Putamen (tissue), 1 donor: ENCODE results near the gene RMRP.

Experiments used
- DNase-seq: peaks from one replicate; pipeline ENCODE4 v3.0.0-alpha.2; 2016; ENCODE audit warnings: low spot score

RMRP gene

DNA sequence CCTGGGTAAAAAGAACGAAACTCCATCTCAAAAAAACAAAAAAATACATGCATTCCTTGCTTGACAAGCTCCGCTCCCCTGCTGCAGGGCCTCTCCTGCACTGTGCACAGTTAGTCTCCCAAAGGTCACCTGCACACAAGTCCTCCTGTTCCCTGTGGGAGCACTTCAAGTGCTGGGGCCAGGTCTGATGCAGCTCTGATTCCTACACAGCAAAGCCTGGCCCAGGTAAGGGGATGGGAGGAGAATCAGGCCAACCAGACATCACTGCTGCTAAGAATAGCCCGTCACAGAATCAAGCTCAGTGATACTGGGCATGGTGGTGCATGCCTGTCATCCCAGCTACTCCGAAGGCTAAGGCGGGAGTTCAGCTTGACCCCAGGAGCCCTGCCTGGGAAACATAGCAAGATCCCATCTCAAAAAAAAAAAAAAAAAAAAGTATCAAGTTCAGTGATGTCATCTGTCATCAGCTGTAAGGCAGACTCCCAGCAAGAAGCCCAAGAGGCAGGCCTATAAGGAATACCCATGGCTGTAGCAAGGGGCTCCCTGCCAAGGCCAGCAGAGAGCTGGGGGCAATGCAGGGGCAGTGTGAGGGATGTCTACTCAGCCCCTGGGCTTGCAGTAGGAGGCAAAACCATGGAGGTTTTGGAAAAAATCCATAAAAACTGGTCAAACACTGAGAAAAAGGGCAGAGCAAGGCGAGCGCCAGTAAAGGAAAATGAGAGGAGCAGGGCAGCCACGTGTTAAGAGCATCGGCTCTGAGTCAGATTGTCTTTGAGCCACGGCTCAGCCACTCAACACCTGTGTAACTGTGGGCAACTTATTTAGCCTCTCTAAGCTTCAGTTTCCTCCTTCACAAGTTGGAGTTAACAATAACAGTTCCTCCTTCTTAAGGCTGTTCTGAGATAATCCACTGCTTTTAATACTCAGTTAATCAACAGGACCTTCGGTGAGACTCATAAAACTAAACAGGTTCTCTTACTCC is 28.7 kb upstream of the RMRP start:
- no peak for DNase-seq

GRCh38 chr9:35685506-35685905 is 27.7 kb upstream of the RMRP start:
- DNase-seq: no peak

- DNase-seq: no peak
Observed at GRCh38 chr9:35684921-35685320, 27.1 kb upstream of the RMRP start.

- DNase-seq: no peak
Observed at GRCh38 chr9:35683323-35683722, 25.5 kb upstream of the RMRP start.

GRCh38 chr9:35682520-35683315 is 24.9 kb upstream of the RMRP start:
- DNase-seq: no peak

DNA sequence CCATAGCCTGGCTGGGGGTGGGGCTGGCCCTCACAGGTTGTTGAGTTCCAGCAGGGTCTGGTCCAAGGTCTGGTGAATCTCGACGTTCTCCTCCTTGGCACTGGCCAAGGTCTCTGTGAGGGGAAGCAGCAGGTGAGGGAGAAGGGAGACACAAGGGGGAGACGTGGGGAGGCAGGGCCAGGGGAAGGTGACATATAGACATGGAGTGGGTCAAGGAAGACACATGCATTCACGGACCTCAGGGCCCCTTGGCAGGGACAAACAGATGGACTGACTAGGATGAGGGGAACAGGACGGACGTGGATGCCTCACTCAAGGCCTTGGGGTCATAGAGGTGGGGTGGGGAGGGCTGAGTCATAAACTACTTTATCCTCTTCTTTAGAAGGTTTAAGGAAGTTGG is 24.2 kb upstream of the RMRP start:
- no peak for DNase-seq

GRCh38 chr9:35681341-35682002 is 23.7 kb upstream of the RMRP start:
- no peak for DNase-seq

DNA sequence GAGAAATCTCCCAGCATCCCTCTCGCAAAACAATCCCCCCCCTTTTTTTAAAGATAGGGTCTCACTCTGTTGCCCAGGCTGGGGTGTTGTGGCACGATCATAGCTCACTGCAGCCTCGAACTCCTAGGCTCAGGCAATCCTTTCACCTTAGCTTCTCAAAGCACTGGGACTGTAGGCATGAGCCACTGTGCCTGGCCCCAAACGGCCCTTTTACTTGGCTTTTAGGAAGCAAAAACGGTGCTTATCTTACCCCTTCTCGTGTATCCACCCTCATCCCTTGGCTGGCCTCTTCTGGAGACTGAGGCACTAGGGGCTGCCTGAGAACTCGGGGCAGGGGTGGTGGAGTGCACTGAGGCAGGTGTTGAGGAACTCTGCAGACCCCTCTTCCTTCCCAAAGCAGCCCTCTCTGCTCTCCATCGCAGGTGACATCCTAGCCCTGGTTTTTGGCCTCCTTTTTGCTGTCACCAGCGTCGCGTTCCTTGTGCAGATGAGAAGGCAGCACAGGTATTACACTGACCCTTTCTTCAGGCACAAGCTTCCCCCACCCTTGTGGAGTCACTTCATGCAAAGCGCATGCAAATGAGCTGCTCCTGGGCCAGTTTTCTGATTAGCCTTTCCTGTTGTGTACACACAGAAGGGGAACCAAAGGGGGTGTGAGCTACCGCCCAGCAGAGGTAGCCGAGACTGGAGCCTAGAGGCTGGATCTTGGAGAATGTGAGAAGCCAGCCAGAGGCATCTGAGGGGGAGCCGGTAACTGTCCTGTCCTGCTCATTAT is 22.7 kb upstream of the RMRP start:
- DNase-seq: no peak

- DNase-seq: no peak
Observed at GRCh38 chr9:35679766-35680330, 22.0 kb upstream of the RMRP start.

- DNase-seq: no peak
Observed at GRCh38 chr9:35679091-35679490, 21.3 kb upstream of the RMRP start.

GRCh38 chr9:35675732-35676392 is 18.0 kb upstream of the RMRP start:
- no peak for DNase-seq

DNA sequence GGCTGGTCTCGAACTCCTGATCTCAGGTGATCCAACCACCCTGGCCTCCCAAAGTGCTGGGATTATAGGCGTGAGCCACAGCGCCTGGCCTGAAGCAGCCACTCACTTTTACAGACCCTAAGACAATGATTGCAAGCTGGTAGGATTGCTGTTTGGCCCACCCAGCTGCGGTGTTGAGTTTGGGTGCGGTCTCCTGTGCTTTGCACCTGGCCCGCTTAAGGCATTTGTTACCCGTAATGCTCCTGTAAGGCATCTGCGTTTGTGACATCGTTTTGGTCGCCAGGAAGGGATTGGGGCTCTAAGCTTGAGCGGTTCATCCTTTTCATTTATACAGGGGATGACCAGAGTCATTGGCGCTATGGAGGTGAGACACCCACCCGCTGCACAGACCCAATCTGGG is 17.4 kb upstream of the RMRP start:
- no peak for DNase-seq

- no peak for DNase-seq
Observed at GRCh38 chr9:35674025-35674361, 16.2 kb upstream of the RMRP start.

DNA sequence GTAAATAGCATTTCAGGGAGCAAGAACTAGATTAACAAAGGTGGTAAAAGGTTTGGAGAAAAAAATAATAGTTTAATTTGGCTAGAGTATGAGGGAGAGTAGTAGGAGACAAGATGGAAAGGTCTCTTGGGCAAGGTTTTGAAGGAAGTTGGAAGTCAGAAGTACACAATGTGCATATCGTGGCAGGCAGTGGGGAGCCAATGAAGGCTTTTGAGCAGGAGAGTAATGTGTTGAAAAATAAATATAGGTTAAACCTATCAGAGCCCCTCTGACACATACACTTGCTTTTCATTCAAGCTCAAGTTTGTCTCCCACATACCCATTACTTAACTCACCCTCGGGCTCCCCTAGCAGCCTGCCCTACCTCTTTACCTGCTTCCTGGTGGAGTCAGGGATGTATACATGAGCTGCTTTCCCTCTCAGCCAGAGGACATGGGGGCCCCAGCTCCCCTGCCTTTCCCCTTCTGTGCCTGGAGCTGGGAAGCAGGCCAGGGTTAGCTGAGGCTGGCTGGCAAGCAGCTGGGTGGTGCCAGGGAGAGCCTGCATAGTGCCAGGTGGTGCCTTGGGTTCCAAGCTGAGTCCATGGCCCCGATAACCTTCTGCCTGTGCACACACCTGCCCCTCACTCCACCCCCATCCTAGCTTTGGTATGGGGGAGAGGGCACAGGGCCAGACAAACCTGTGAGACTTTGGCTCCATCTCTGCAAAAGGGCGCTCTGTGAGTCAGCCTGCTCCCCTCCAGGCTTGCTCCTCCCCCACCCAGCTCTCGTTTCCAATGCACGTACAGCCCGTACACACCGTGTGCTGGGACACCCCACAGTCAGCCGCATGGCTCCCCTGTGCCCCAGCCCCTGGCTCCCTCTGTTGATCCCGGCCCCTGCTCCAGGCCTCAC is 15.6 kb upstream of the RMRP start, which contains the start of gene CA9:
TSS of gene CA9 (plus strand) at position 797 of the 893 bp plus-strand sequence. CDS start at position 829, 32 bp downstream.
- DNase-seq: no peak

DNA sequence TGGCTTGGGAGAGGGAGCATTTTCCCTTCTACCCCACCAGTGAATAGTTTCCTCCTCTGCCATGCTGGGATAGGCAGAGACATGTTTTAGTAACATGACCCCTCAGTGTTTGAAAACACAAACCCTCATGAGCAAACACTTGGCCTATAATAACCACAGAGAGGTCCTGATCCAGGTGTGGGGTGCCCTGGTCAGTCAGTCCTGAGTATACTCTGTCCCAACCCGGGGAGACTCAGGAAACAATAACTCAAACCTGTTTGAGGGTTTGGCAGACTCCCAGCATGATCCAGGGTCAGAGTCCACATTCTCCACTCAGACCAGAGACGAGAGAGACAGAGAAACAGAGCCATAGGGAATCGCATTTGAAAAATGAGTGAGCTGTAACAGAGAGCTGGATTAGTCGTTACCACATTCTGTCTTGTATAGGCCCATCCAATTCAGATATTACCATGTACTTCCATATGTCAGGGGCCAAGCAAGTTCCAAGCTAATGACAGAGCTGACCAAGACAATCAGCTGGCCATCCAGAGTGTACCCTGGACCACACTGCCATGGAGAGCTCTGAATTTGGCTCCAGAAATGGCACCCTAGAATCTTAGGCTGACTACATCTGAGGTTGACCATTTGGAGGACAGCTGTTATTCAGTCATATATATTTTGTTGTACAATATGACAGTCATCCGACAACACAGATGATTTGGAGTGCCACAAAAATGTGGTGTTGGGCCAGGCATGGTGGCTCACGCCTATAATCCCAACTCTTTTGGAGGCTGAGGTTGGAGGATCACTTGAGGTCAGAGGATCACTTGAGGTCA is 11.7 kb upstream of the RMRP start:
- no peak for DNase-seq

DNA sequence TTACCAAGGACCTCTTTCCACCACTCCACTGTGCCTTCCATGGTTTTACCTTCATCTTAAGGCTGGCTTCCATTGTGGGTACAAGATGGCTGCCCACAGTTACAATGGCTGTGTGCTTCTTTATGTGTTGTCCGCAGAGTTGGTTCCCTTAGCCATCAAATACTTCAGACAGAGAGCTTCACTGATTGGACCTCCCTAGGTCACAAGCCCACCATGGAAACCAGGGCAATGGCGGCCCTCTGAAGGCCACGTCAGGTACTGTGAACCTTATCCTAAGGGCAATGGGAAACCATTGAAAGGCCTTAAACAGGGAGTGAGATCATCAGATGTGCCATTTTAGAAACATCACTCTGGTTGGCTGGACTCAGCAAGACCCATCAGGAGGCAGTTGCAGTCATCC is 10.1 kb upstream of the RMRP start:
- DNase-seq: no peak

GRCh38 chr9:35666549-35666948 is 8.7 kb upstream of the RMRP start:
- DNase-seq: no peak

DNA sequence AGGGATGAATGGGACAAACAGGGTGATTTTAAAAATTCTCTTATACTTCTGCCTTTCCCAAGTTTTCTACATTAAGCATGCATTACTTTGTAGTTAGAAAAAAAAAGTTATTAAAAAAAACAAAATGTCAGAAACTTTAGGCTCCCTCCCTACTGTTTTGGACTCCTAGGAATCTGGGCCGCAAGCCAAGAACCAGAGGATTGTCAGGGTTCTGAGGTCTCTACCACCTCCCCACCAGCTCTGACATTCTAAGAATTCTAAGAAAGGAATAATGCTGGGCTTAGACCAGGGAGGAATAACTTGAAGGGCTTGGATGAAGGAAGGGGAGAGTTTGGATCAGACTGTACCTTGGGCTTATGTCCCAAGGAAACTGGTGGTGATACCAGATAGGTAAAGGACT is 8.2 kb upstream of the RMRP start:
- no peak for DNase-seq

- DNase-seq: no peak
Observed at GRCh38 chr9:35665471-35665818, 7.6 kb upstream of the RMRP start.
